Gastrocnemius medialis (tissue), 4 donors: Measurements from ENCODE around the gene KCNQ1. TPM values are rescaled to one million over a fixed set of nuclear protein-coding genes. Genes with fewer than 3 reads are reported as not detected.

Experiments used
- ATAC-seq, 2 donors: fragments of 150-250 bp; one replicate each; pipeline ENCODE4 v1.9.1; 2016
- DNase-seq, 2 donors: peaks; one replicate each; pipeline ENCODE4 v3.0.0-alpha.2; 2019
- H3K27ac ChIP-seq, 4 donors: fragments of 200-600 bp; sonication (generic); 1 replicate in 1 of 4; 2 replicates in 3 of 4; pipeline ENCODE4 v1.5.1; 2016 to 2018; ENCODE audit warnings: mild to moderate bottlenecking in 2 of 4, moderate library complexity in 1 of 4
- H3K27me3 ChIP-seq, 3 donors: fragments of 200-600 bp; sonication (generic) in 2 of 3; 1 replicate in 1 of 3; 2 replicates in 2 of 3; pipeline versions ENCODE4 v1.5.1 to v1.6.0; 2016 to 2019; ENCODE audit warnings: mild to moderate bottlenecking in 1 of 3, moderate library complexity in 1 of 3
- H3K36me3 ChIP-seq, 2 donors: fragments of 200-600 bp; sonication (generic) in 1 of 2; one replicate each; pipeline ENCODE4 v1.5.1; 2017 to 2018
- H3K4me1 ChIP-seq, 2 donors: fragments of 200-600 bp; sonication (generic) in 1 of 2; one replicate each; pipeline ENCODE4 v1.5.1; 2016 to 2017; ENCODE audit warnings: mild to moderate bottlenecking in 2 of 2
- H3K4me3 ChIP-seq, 4 donors: fragments of 200-600 bp; sonication (generic) in 3 of 4; 1 replicate in 1 of 4; 2 replicates in 3 of 4; pipeline ENCODE4 v1.5.1; 2016 to 2019; ENCODE audit warnings: mild to moderate bottlenecking in 2 of 4
- H3K9me3 ChIP-seq, 3 donors: fragments of 200-600 bp; sonication (generic) in 2 of 3; 1 replicate in 1 of 3; 2 replicates in 2 of 3; pipeline ENCODE4 v1.5.1; 2016 to 2019
- CTCF ChIP-seq, 5 experiments: fragments of 450-650 bp in 3 of 5; fragments of 200-600 bp in 2 of 5; sonication (generic) in 2 of 5; IDR thresholded peaks in 4 of 5; conservative IDR thresholded peaks in 1 of 5; 1 replicate in 4 of 5; 2 replicates in 1 of 5; pipeline ENCODE4 v1.5.1; 2016 to 2019; ENCODE audit warnings: antibody characterized with exemption in 5 of 5, mild to moderate bottlenecking in 3 of 5, moderate library complexity in 3 of 5
- POLR2A ChIP-seq, 2 donors: fragments of 450-650 bp; IDR thresholded peaks; one replicate each; pipeline ENCODE4 v1.6.1; 2017; ENCODE audit warnings: antibody characterized with exemption in 2 of 2, mild to moderate bottlenecking in 2 of 2, moderate library complexity in 2 of 2
- in situ Hi-C, 4 donors: fragments of 200-750 bp; cut with MboI; loops; one replicate each; pipeline versions ENCODE4 v1.15.0 to v1.8.0; 2017; ENCODE audit warnings: low sequenced_read_pairs in 4 of 4
- intact Hi-C: fragments of 100-400 bp; cut with DNase I; formaldehyde crosslinking; loops from one replicate; pipeline ENCODE4 v1.15.1; 2023; ENCODE audit warnings: low total_unique reads
- total RNA-seq, 4 donors: library from RNA; depleted of rRNA; stranded (reverse); fragments of >200 nt; gene quantifications; one replicate each; pipeline versions ENCODE4 v1.1.0 to v1.2.3, GENCODE V29; 2016

Gene KCNQ1
- total RNA-seq, 4 donors from 2014 or later: 0.15 to 1.00 (median 0.67) TPM

GRCh38 chr11:2837096-2837601 is 392.3 kb downstream of the KCNQ1 start:
- no peaks in the 10 kb centered on the region for H3K36me3 ChIP-seq
- no peaks in the 10 kb centered on the region for H3K27me3 ChIP-seq
- TF ChIP-seq CTCF (IDR thresholded peaks at IDR 0.05 in 4 of 5, conservative IDR thresholded peaks at IDR 0.05 in 1 of 5) (peak in 3 of 5 experiments; percentile 18 to 39 (median 36)), POLR2A (IDR thresholded peaks at IDR 0.05) (no peak)
- no peaks in the 10 kb centered on the region for H3K9me3 ChIP-seq
- DNase-seq (peak; percentile 46 to 63), ATAC-seq (peak; percentile 85 to 86)
- peaks cover 3 to 10% of the 10 kb centered on the region in 2 donors for H3K4me1 ChIP-seq
- in situ Hi-C loops: no loop called here
- no peak overlapping the region for H3K4me3 ChIP-seq
- H3K27ac ChIP-seq: peak overlapping the region in 3 of 4 donors; percentile 38 to 60 (median 51)
- intact Hi-C loops: no loop called here

GRCh38 chr11:2837651-2838050 is 392.8 kb downstream of the KCNQ1 start:
- no peaks in the 10 kb centered on the region for H3K36me3 ChIP-seq
- ATAC-seq (no peak), DNase-seq (no peak)
- in situ Hi-C loops: no loop called here
- H3K4me1 ChIP-seq: peaks cover 3 to 10% of the 10 kb centered on the region in 2 donors
- H3K4me3 ChIP-seq: no peak overlapping the region
- no peaks in the 10 kb centered on the region for H3K27me3 ChIP-seq
- no peaks in the 10 kb centered on the region for H3K9me3 ChIP-seq
- intact Hi-C loops: no loop called here
- no peak for TF ChIP-seq POLR2A (IDR thresholded peaks at IDR 0.05)
- TF ChIP-seq CTCF (IDR thresholded peaks at IDR 0.05 in 4 of 5, conservative IDR thresholded peaks at IDR 0.05 in 1 of 5): no peak
- H3K27ac ChIP-seq: peak overlapping the region in 3 of 4 donors; percentile 5 to 60 (median 51)

- TF ChIP-seq POLR2A (IDR thresholded peaks at IDR 0.05): no peak
- TF ChIP-seq CTCF (IDR thresholded peaks at IDR 0.05 in 4 of 5, conservative IDR thresholded peaks at IDR 0.05 in 1 of 5): no peak
- H3K4me3 ChIP-seq: no peak overlapping the region
- in situ Hi-C loops (no loop called here), intact Hi-C loops (no loop called here)
- H3K27me3 ChIP-seq: no peaks in the 10 kb centered on the region
- no peaks in the 10 kb centered on the region for H3K9me3 ChIP-seq
- ATAC-seq (no peak), DNase-seq (no peak)
- no peaks in the 10 kb centered on the region for H3K36me3 ChIP-seq
- no peak overlapping the region for H3K27ac ChIP-seq
- peaks cover 3 to 10% of the 10 kb centered on the region in 2 donors for H3K4me1 ChIP-seq
Measured at GRCh38 chr11:2838091-2838490, 393.3 kb downstream of the KCNQ1 start.

GRCh38 chr11:2838676-2839294 is 394.0 kb downstream of the KCNQ1 start:
- H3K27ac ChIP-seq: peak overlapping the region in 2 of 4 donors; percentile 31 to 42
- DNase-seq: no peak
- H3K4me3 ChIP-seq: no peak overlapping the region
- intact Hi-C loops (no loop called here), in situ Hi-C loops (no loop called here)
- H3K4me1 ChIP-seq: peaks cover 3 to 10% of the 10 kb centered on the region in 2 donors
- H3K27me3 ChIP-seq: no peaks in the 10 kb centered on the region
- no peak for ATAC-seq
- no peaks in the 10 kb centered on the region for H3K9me3 ChIP-seq
- no peak for TF ChIP-seq CTCF (IDR thresholded peaks at IDR 0.05 in 4 of 5, conservative IDR thresholded peaks at IDR 0.05 in 1 of 5)
- no peak for TF ChIP-seq POLR2A (IDR thresholded peaks at IDR 0.05)
- no peaks in the 10 kb centered on the region for H3K36me3 ChIP-seq
